Gastrocnemius medialis (tissue), 4 donors: ENCODE data around the gene PPP2R2C. TPM values are rescaled to one million over a fixed set of nuclear protein-coding genes. Genes with fewer than 3 reads are reported as not detected.

Experiments used
- ATAC-seq, 2 donors: fragments of 150-250 bp; one replicate each; pipeline ENCODE4 v1.9.1; 2016
- DNase-seq, 2 donors: peaks; one replicate each; pipeline ENCODE4 v3.0.0-alpha.2; 2019
- H3K27ac ChIP-seq, 4 donors: fragments of 200-600 bp; sonication (generic); 1 replicate in 1 of 4; 2 replicates in 3 of 4; pipeline ENCODE4 v1.5.1; 2016 to 2018; ENCODE audit warnings: mild to moderate bottlenecking in 2 of 4, moderate library complexity in 1 of 4
- H3K27me3 ChIP-seq, 3 donors: fragments of 200-600 bp; sonication (generic) in 2 of 3; 1 replicate in 1 of 3; 2 replicates in 2 of 3; pipeline versions ENCODE4 v1.5.1 to v1.6.0; 2016 to 2019; ENCODE audit warnings: mild to moderate bottlenecking in 1 of 3, moderate library complexity in 1 of 3
- H3K36me3 ChIP-seq, 2 donors: fragments of 200-600 bp; sonication (generic) in 1 of 2; one replicate each; pipeline ENCODE4 v1.5.1; 2017 to 2018
- H3K4me1 ChIP-seq, 2 donors: fragments of 200-600 bp; sonication (generic) in 1 of 2; one replicate each; pipeline ENCODE4 v1.5.1; 2016 to 2017; ENCODE audit warnings: mild to moderate bottlenecking in 2 of 2
- H3K4me3 ChIP-seq, 4 donors: fragments of 200-600 bp; sonication (generic) in 3 of 4; 1 replicate in 1 of 4; 2 replicates in 3 of 4; pipeline ENCODE4 v1.5.1; 2016 to 2019; ENCODE audit warnings: mild to moderate bottlenecking in 2 of 4
- H3K9me3 ChIP-seq, 3 donors: fragments of 200-600 bp; sonication (generic) in 2 of 3; 1 replicate in 1 of 3; 2 replicates in 2 of 3; pipeline ENCODE4 v1.5.1; 2016 to 2019
- POLR2A ChIP-seq, 2 donors: fragments of 450-650 bp; IDR thresholded peaks; one replicate each; pipeline ENCODE4 v1.6.1; 2017; ENCODE audit warnings: antibody characterized with exemption in 2 of 2, mild to moderate bottlenecking in 2 of 2, moderate library complexity in 2 of 2
- in situ Hi-C, 4 donors: fragments of 200-750 bp; cut with MboI; loops; one replicate each; pipeline versions ENCODE4 v1.15.0 to v1.8.0; 2017; ENCODE audit warnings: low sequenced_read_pairs in 4 of 4
- intact Hi-C: fragments of 100-400 bp; cut with DNase I; formaldehyde crosslinking; loops from one replicate; pipeline ENCODE4 v1.15.1; 2023; ENCODE audit warnings: low total_unique reads
- total RNA-seq, 4 donors: library from RNA; depleted of rRNA; stranded (reverse); fragments of >200 nt; gene quantifications; one replicate each; pipeline versions ENCODE4 v1.1.0 to v1.2.3, GENCODE V29; 2016
- TF ChIP-seq, protein P1 (sequence below), 5 experiments: fragments of 450-650 bp in 3 of 5; fragments of 200-600 bp in 2 of 5; sonication (generic) in 2 of 5; IDR thresholded peaks in 4 of 5; conservative IDR thresholded peaks in 1 of 5; 1 replicate in 4 of 5; 2 replicates in 1 of 5; pipeline ENCODE4 v1.5.1; 2016 to 2019; ENCODE audit warnings: antibody characterized with exemption in 5 of 5, mild to moderate bottlenecking in 3 of 5, moderate library complexity in 3 of 5

Gene PPP2R2C
- total RNA-seq, 4 donors from 2014 or later = 0.44 to 2.7 (median 0.62) TPM

DNA sequence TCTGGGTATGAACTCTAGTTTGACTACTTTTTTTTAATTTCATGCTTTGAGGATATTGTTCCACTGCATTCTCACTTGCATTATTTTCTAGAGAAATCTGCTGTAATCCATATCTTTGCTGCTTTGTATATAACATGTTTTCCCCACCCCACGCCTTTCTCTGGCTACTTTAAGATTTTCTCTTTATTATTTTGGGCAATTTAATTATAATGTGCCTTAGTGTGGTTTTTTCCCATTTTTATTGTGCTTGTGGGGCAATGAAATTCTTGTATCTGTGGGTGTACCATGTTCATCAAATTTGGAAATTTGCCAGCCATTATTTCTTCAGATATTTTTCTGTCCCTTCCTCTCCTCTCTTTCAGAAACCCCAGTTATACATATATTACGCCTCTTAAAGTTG is 15.1 kb upstream of the PPP2R2C start:
- H3K4me1 ChIP-seq = no peaks in the 10 kb centered on the region
- no peak for ATAC-seq
- no peaks in the 10 kb centered on the region for H3K36me3 ChIP-seq
- H3K9me3 ChIP-seq = peaks cover 0 to 7% (median 0%) of the 10 kb centered on the region in 3 donors
- H3K4me3 ChIP-seq = no peak overlapping the region
- TF ChIP-seq, protein P1, sequence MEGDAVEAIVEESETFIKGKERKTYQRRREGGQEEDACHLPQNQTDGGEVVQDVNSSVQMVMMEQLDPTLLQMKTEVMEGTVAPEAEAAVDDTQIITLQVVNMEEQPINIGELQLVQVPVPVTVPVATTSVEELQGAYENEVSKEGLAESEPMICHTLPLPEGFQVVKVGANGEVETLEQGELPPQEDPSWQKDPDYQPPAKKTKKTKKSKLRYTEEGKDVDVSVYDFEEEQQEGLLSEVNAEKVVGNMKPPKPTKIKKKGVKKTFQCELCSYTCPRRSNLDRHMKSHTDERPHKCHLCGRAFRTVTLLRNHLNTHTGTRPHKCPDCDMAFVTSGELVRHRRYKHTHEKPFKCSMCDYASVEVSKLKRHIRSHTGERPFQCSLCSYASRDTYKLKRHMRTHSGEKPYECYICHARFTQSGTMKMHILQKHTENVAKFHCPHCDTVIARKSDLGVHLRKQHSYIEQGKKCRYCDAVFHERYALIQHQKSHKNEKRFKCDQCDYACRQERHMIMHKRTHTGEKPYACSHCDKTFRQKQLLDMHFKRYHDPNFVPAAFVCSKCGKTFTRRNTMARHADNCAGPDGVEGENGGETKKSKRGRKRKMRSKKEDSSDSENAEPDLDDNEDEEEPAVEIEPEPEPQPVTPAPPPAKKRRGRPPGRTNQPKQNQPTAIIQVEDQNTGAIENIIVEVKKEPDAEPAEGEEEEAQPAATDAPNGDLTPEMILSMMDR (IDR thresholded peaks at IDR 0.05 in 4 of 5, conservative IDR thresholded peaks at IDR 0.05 in 1 of 5) = no peak
- no peak for TF ChIP-seq POLR2A (IDR thresholded peaks at IDR 0.05)
- intact Hi-C loops (no loop called here), in situ Hi-C loops (no loop called here)
- no peak for DNase-seq
- no peak overlapping the region for H3K27ac ChIP-seq
- peaks cover 0 to 12% (median 8%) of the 10 kb centered on the region in 3 donors for H3K27me3 ChIP-seq

DNA sequence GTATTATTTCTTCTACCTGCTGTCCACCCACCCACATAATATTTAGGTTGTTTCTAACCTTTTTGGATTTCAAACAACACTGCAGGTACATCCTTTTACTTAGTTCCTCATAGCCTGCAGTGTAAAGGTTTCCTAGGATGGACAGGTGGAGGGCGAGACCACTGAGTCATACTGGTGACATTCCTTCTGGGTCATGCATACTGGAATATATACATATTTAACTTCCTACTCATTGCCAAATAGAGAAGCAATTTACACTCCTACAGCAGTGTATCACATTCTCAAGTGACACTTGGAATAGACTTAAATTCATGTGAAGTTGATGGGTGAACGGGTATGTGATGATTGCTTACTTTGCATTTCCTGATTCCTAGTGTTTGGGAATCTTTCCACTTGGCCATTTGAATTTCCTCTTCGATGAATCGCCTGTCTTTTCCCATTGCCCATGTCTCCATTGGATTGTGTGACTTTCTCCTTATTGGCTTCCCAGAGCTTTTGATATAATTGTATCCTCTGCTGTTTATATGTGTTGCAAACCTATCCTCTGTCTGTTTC is 8.2 kb upstream of the PPP2R2C start:
- DNase-seq (no peak), ATAC-seq (no peak)
- H3K9me3 ChIP-seq = no peaks in the 10 kb centered on the region
- peaks cover 0 to 14% (median 4%) of the 10 kb centered on the region in 3 donors for H3K27me3 ChIP-seq
- H3K4me3 ChIP-seq = no peak overlapping the region
- H3K27ac ChIP-seq = no peak overlapping the region
- intact Hi-C loops (no loop called here), in situ Hi-C loops (no loop called here)
- no peaks in the 10 kb centered on the region for H3K4me1 ChIP-seq
- TF ChIP-seq POLR2A (IDR thresholded peaks at IDR 0.05) = no peak
- TF ChIP-seq, protein P1 (IDR thresholded peaks at IDR 0.05 in 4 of 5, conservative IDR thresholded peaks at IDR 0.05 in 1 of 5) = no peak
- H3K36me3 ChIP-seq = no peaks in the 10 kb centered on the region

DNA sequence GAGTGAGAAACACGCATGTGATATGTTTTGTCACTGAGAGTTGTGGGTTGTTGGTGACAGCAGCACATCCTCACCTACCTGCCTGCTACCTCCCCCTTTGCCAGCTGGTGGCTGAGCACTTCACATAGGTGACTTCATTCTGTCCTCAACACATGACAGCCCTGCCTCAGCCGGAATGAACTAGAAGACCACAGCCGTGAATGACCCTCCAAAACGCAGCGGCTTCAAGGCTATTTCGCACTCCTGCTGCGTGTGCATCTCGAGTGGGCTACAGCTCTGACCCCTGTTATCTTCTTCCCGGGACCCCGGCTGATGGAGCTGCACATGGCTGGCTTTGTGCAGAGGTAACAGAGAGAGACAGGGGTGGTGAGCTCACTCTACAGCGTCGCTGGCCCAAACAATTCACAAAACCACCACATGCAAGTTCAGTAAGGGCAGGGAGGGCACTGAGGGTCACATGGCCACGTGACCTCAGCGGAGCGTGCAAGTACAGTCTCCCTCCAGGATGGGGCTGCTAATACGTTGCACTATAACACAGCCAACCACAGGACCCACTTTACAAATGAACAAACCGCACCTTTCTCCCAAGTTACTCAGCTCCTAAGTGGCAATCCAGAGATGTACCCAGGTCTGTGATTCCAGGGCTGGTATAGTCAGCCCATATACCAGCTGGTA is 6.3 kb upstream of the PPP2R2C start:
- ATAC-seq (no peak), DNase-seq (no peak)
- no peak overlapping the region for H3K27ac ChIP-seq
- H3K36me3 ChIP-seq = no peaks in the 10 kb centered on the region
- no peaks in the 10 kb centered on the region for H3K9me3 ChIP-seq
- intact Hi-C loops (no loop called here), in situ Hi-C loops (no loop called here)
- peaks cover 2 to 28% (median 4%) of the 10 kb centered on the region in 3 donors for H3K27me3 ChIP-seq
- TF ChIP-seq, protein P1 (IDR thresholded peaks at IDR 0.05 in 4 of 5, conservative IDR thresholded peaks at IDR 0.05 in 1 of 5) = no peak
- TF ChIP-seq POLR2A (IDR thresholded peaks at IDR 0.05) = no peak
- H3K4me3 ChIP-seq = no peak overlapping the region
- H3K4me1 ChIP-seq = no peaks in the 10 kb centered on the region

DNA sequence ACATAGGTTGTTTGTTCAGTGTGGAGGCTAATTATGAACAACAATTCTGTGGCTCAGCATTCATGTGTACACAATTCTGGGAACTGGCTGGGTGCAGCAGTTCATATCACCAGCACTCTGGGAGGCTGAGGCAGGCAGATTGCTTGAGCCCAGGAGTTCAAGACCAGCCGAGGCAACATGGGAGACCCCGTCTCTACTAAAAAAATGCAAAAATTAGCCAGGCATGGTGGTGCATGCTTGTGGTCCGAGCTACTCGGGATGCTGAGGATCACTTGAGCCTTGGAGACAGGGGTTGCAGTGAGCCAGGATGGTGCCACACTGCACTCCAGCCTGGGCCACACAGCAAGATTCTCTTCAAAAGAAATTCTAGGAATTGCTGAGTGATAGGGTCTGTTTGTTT is 4.5 kb upstream of the PPP2R2C start:
- H3K27me3 ChIP-seq = peaks cover 5 to 37% (median 8%) of the 10 kb centered on the region in 3 donors
- in situ Hi-C loops (no loop called here), intact Hi-C loops (no loop called here)
- TF ChIP-seq, protein P1 (IDR thresholded peaks at IDR 0.05 in 4 of 5, conservative IDR thresholded peaks at IDR 0.05 in 1 of 5) = no peak
- no peak for TF ChIP-seq POLR2A (IDR thresholded peaks at IDR 0.05)
- H3K4me1 ChIP-seq = no peaks in the 10 kb centered on the region
- no peak for DNase-seq
- no peak overlapping the region for H3K4me3 ChIP-seq
- H3K27ac ChIP-seq = no peak overlapping the region
- ATAC-seq = no peak
- no peaks in the 10 kb centered on the region for H3K9me3 ChIP-seq
- no peaks in the 10 kb centered on the region for H3K36me3 ChIP-seq
